Measurements from ENCODE around the gene HOXA7.

Gene HOXA7

GRCh38 chr7:27179503-27180430 is 23.3 kb upstream of the HOXA7 start:
- H3K36me3 Mint-ChIP-seq, result no peaks in the 10 kb centered on the region
- peak overlapping the region; percentile 53 for H3K4me3 Mint-ChIP-seq
- no peak overlapping the region for H3K27ac Mint-ChIP-seq
- no peaks in the 10 kb centered on the region for H3K9me3 Mint-ChIP-seq (ENCODE audit: low read depth)
- peaks cover 33% of the 10 kb centered on the region for H3K27me3 Mint-ChIP-seq
- peaks cover 12% of the 10 kb centered on the region for H3K4me1 Mint-ChIP-seq (ENCODE audit: low read depth)

DNA sequence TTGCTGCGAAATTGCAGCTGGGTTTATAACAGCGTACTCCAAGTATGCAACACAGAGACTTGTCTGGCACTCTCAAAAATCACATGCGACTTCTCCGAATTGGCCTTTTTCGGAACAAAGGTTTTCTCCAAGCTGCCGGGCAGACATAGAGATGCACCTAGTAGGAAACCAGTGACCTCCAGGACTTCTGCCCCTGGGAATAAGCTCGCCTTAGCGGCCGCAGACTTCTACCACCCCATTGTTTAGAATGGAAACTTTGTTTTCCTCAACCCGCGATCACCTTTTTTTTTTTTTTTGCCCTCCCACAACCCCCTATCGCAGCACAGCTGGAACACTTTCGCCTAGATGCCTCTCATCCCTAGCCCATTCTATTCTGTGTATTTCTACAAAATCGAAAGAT is 22.6 kb upstream of the HOXA7 start:
- no peaks in the 10 kb centered on the region for H3K36me3 Mint-ChIP-seq

DNA sequence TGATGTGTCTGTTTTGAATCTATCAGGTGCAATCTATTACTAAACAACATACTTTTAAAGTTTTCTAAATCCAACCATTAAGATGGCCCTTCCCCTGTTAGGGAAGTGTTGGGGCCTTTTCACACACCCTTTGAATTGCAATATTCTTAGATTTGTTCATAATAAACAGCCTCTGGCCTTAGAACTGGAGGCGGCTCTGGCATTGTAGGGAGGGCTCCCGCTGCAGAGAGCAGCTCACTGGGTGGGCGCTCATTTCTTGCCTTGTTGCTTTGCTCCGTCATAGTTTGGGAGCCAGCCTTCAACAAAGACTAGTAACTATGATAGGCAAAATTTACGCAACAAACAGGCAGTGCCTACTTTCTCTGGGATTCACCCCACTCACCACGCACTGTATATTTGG is 21.9 kb upstream of the HOXA7 start:
- no peak overlapping the region for H3K4me3 Mint-ChIP-seq
- H3K27ac Mint-ChIP-seq, result no peak overlapping the region
- H3K36me3 Mint-ChIP-seq, result no peaks in the 10 kb centered on the region
- H3K27me3 Mint-ChIP-seq, result peaks cover 31% of the 10 kb centered on the region
- H3K9me3 Mint-ChIP-seq (ENCODE audit: low read depth), result no peaks in the 10 kb centered on the region
- H3K4me1 Mint-ChIP-seq (ENCODE audit: low read depth), result peaks cover 4% of the 10 kb centered on the region

More for the DNA sequence above, 22.6 kb upstream of the HOXA7 start:
- peaks cover 8% of the 10 kb centered on the region for H3K4me1 Mint-ChIP-seq (ENCODE audit: low read depth)
- H3K9me3 Mint-ChIP-seq (ENCODE audit: low read depth), result no peaks in the 10 kb centered on the region
- H3K4me3 Mint-ChIP-seq, result no peak overlapping the region
- H3K27me3 Mint-ChIP-seq, result peaks cover 31% of the 10 kb centered on the region
- no peak overlapping the region for H3K27ac Mint-ChIP-seq

DNA sequence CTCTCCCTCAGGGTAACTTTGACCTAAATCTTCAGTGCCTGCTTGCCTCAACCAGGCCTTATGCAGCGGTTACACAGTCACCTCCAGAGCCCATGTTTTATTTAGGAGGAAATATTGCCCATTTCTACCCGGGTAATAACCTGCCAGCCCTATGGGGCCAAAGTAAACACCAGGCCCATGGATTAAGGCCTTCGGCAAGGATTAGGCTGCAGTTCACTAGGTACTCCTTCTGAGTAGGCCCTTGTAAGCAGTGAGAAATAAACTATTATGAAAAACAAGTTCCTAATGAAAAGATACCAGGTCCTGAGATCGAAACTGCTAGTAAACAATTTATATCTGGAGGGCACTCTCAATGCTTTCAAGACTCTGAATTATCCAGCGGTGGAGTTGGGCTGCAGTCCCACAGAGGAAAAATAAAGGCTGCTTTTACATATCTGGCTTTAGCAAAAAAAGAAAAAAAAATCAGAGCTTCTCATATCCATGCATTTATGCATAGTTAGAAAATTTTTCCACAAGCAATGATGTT is 21.4 kb upstream of the HOXA7 start:
- no peaks in the 10 kb centered on the region for H3K9me3 Mint-ChIP-seq (ENCODE audit: low read depth)
- H3K4me3 Mint-ChIP-seq, result no peak overlapping the region
- H3K27ac Mint-ChIP-seq, result no peak overlapping the region
- no peaks in the 10 kb centered on the region for H3K36me3 Mint-ChIP-seq
- peaks cover 31% of the 10 kb centered on the region for H3K27me3 Mint-ChIP-seq
- peaks cover 4% of the 10 kb centered on the region for H3K4me1 Mint-ChIP-seq (ENCODE audit: low read depth)

- H3K36me3 Mint-ChIP-seq, result no peaks in the 10 kb centered on the region
- H3K4me1 Mint-ChIP-seq (ENCODE audit: low read depth), result peaks cover 7% of the 10 kb centered on the region
- H3K9me3 Mint-ChIP-seq (ENCODE audit: low read depth), result no peaks in the 10 kb centered on the region
- no peak overlapping the region for H3K27ac Mint-ChIP-seq
- peaks cover 31% of the 10 kb centered on the region for H3K27me3 Mint-ChIP-seq
- H3K4me3 Mint-ChIP-seq, result no peak overlapping the region
Observed at GRCh38 chr7:27176962-27177794, 20.7 kb upstream of the HOXA7 start.

- no peaks in the 10 kb centered on the region for H3K9me3 Mint-ChIP-seq (ENCODE audit: low read depth)
- peaks cover 34% of the 10 kb centered on the region for H3K27me3 Mint-ChIP-seq
- no peak overlapping the region for H3K4me3 Mint-ChIP-seq
- H3K4me1 Mint-ChIP-seq (ENCODE audit: low read depth), result peaks cover 14% of the 10 kb centered on the region
- no peak overlapping the region for H3K27ac Mint-ChIP-seq
- H3K36me3 Mint-ChIP-seq, result no peaks in the 10 kb centered on the region
Observed at GRCh38 chr7:27176524-27176845, 20.0 kb upstream of the HOXA7 start.

- H3K36me3 Mint-ChIP-seq, result no peaks in the 10 kb centered on the region
- no peak overlapping the region for H3K4me3 Mint-ChIP-seq
- no peaks in the 10 kb centered on the region for H3K9me3 Mint-ChIP-seq (ENCODE audit: low read depth)
- H3K27ac Mint-ChIP-seq, result no peak overlapping the region
- peaks cover 33% of the 10 kb centered on the region for H3K27me3 Mint-ChIP-seq
- H3K4me1 Mint-ChIP-seq (ENCODE audit: low read depth), result peaks cover 17% of the 10 kb centered on the region
Observed at GRCh38 chr7:27175626-27176523, 19.4 kb upstream of the HOXA7 start.

- Mint-ChIP-seq H3K9me3 (ENCODE audit: low read depth) (no peaks in the 10 kb centered on the region), H3K4me3 (peak overlapping the region; percentile 71), H3K27me3 (peaks cover 39% of the 10 kb centered on the region), H3K36me3 (no peaks in the 10 kb centered on the region), H3K4me1 (ENCODE audit: low read depth) (peaks cover 22% of the 10 kb centered on the region), H3K27ac (no peak overlapping the region)
Observed at GRCh38 chr7:27174874-27175625, 18.6 kb upstream of the HOXA7 start.

GRCh38 chr7:27173956-27174873 is 17.7 kb upstream of the HOXA7 start, which contains the start of gene HOXA10:
TSS of gene HOXA10 (minus strand) at chr7:27174320. CDS start at chr7:27174306, 14 bp downstream.
- Mint-ChIP-seq H3K4me3 (peak within 1 kb of the TSS; percentile 71), H3K36me3 (no peaks in the 10 kb centered on the region), H3K27ac (no peak within 1 kb of the TSS), H3K27me3 (peaks cover 33% of the 10 kb centered on the region), H3K9me3 (ENCODE audit: low read depth) (no peaks in the 10 kb centered on the region), H3K4me1 (ENCODE audit: low read depth) (peaks cover 19% of the 10 kb centered on the region)

DNA sequence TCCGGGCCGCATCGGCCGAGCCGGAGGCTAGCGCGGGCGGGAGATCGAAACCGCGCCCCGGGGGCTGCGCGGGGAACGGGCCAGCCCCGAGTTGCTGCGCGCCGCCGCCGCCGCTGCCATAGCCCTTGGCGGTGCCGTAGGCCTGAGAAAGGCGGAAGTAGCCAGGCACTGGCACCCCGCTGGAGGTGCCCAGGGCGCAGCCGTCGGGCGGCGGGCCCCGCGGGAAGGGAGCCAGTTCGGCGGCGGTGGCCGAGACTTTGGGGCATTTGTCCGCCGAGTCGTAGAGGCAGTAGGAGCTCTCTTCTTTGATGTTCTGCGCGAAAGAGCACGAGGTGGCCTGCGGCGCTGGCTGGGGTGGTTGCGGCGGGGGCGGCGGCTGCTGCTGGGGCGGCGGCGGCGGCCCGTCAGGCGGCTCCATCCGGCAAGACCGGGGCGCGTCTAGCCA is 17.1 kb upstream of the HOXA7 start:
- peaks cover 32% of the 10 kb centered on the region for H3K27me3 Mint-ChIP-seq
- peaks cover 23% of the 10 kb centered on the region for H3K4me1 Mint-ChIP-seq (ENCODE audit: low read depth)
- no peaks in the 10 kb centered on the region for H3K9me3 Mint-ChIP-seq (ENCODE audit: low read depth)
- H3K4me3 Mint-ChIP-seq, result no peak overlapping the region
- no peak overlapping the region for H3K27ac Mint-ChIP-seq
- no peaks in the 10 kb centered on the region for H3K36me3 Mint-ChIP-seq

- H3K4me3 Mint-ChIP-seq, result peak overlapping the region; percentile 57
- no peaks in the 10 kb centered on the region for H3K9me3 Mint-ChIP-seq (ENCODE audit: low read depth)
- H3K4me1 Mint-ChIP-seq (ENCODE audit: low read depth), result peaks cover 26% of the 10 kb centered on the region
- peaks cover 34% of the 10 kb centered on the region for H3K27me3 Mint-ChIP-seq
- no peak overlapping the region for H3K27ac Mint-ChIP-seq
- H3K36me3 Mint-ChIP-seq, result no peaks in the 10 kb centered on the region
Observed at GRCh38 chr7:27172823-27173510, 16.5 kb upstream of the HOXA7 start.

DNA sequence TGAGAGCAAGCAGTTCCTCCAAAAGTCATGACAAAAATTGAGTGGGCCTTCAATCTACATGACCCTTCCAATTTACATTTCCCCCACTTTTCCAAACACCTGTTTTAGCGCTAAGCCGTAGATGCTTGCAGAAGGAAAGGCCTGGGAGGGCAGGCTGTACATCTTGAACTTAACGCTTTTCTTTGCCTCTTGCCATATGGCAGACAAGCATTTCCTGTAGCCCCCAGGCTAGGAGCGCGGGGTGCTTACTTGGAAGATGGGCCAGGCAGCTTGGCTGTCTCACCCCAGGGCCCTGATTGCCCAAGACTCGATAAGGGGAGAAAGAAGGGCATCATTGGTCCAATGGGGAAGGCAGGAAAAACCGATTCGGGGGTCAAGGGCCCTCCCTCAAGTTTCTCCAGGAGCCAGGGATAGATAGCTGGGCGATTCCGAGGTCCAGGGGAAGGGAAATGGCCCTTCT is 15.9 kb upstream of the HOXA7 start:
- Mint-ChIP-seq H3K4me1 (ENCODE audit: low read depth) (peaks cover 27% of the 10 kb centered on the region), H3K9me3 (ENCODE audit: low read depth) (no peaks in the 10 kb centered on the region), H3K4me3 (peak overlapping the region; percentile 57), H3K36me3 (no peaks in the 10 kb centered on the region), H3K27me3 (peaks cover 39% of the 10 kb centered on the region), H3K27ac (peak overlapping the region; percentile 18)

Measured in activated naive CD8-positive, alpha-beta T cell (primary cell).